Liver (tissue), 9 donors: ENCODE measurements around the gene SHC4. TPM values are rescaled to one million over a fixed set of nuclear protein-coding genes. Genes with fewer than 3 reads are reported as not detected.

Experiments
- DNase-seq: peaks from one replicate; pipeline ENCODE4 v3.0.0-alpha.2; 2017; ENCODE audit warnings: low spot score
- H3K27ac ChIP-seq, 2 donors: one replicate each; pipeline ENCODE4 v1.7.0; 2013; ENCODE audit warnings: inconsistent platforms in 2 of 2, low read length in 2 of 2, control low read depth in 1 of 2, low read depth in 1 of 2, mild to moderate bottlenecking in 1 of 2
- H3K27me3 ChIP-seq, 4 donors: one replicate each; pipeline versions ENCODE4 v1.6.1 to v1.7.0; 2013; ENCODE audit warnings: low read length in 3 of 4, inconsistent platforms in 1 of 4, mild to moderate bottlenecking in 1 of 4, moderate library complexity in 1 of 4; ENCODE audit not compliant: control insufficient read depth in 4 of 4, insufficient read depth in 4 of 4
- H3K36me3 ChIP-seq, 4 donors: one replicate each; pipeline versions ENCODE4 v1.6.1 to v1.7.0; 2013; ENCODE audit warnings: low read length in 3 of 4, mild to moderate bottlenecking in 3 of 4, low read depth in 1 of 4, moderate library complexity in 1 of 4; ENCODE audit not compliant: control insufficient read depth in 4 of 4, insufficient read depth in 3 of 4
- H3K4me1 ChIP-seq, 4 donors: one replicate each; pipeline versions ENCODE4 v1.6.1 to v1.7.0; 2013; ENCODE audit warnings: low read length in 3 of 4, mild to moderate bottlenecking in 3 of 4, moderate library complexity in 1 of 4; ENCODE audit not compliant: control insufficient read depth in 4 of 4, insufficient read depth in 4 of 4
- H3K4me3 ChIP-seq, 3 donors: one replicate each; pipeline versions ENCODE4 v1.6.1 to v1.7.0; 2013; ENCODE audit warnings: low read length in 3 of 3, control low read depth in 1 of 3, low read depth in 1 of 3, mild to moderate bottlenecking in 1 of 3
- H3K9ac ChIP-seq, 2 donors: one replicate each; pipeline ENCODE4 v1.7.0; 2013; ENCODE audit warnings: low read length in 2 of 2, mild to moderate bottlenecking in 2 of 2, moderate library complexity in 2 of 2, control low read depth in 1 of 2, low read depth in 1 of 2
- H3K9me3 ChIP-seq, 4 donors: one replicate each; pipeline versions ENCODE4 v1.6.1 to v1.7.0; 2013; ENCODE audit warnings: low read length in 3 of 4; ENCODE audit not compliant: control insufficient read depth in 4 of 4
- EGR1 ChIP-seq, 2 donors: IDR thresholded peaks; 2 replicates each; pipeline ENCODE4 v1.6.1; 2016 to 2018; ENCODE audit warnings: antibody characterized with exemption in 2 of 2, low read depth in 2 of 2
- FOXA1 ChIP-seq: IDR thresholded peaks from 2 replicates; pipeline ENCODE4 v1.6.1; 2016; ENCODE audit warnings: antibody characterized with exemption
- FOXA2 ChIP-seq: IDR thresholded peaks from 2 replicates; pipeline ENCODE4 v1.6.1; 2016; ENCODE audit warnings: antibody characterized with exemption
- GABPA ChIP-seq, 2 donors: IDR thresholded peaks in 1 of 2; conservative IDR thresholded peaks in 1 of 2; 2 replicates each; pipeline ENCODE4 v1.6.1; 2016; ENCODE audit warnings: antibody characterized with exemption in 2 of 2, mild to moderate bottlenecking in 1 of 2, moderate library complexity in 1 of 2
- HNF4A ChIP-seq, 2 donors: conservative IDR thresholded peaks; 2 replicates each; pipeline ENCODE4 v1.6.1; 2016; ENCODE audit warnings: antibody characterized with exemption in 2 of 2, mild to moderate bottlenecking in 2 of 2
- HNF4G ChIP-seq: IDR thresholded peaks from 2 replicates; pipeline ENCODE4 v1.6.1; 2016; ENCODE audit warnings: antibody characterized with exemption
- JUND ChIP-seq, 2 donors: IDR thresholded peaks; 2 replicates each; pipeline ENCODE4 v1.6.1; 2016; ENCODE audit warnings: antibody characterized with exemption in 2 of 2
- NR2F2 ChIP-seq: IDR thresholded peaks from 2 replicates; pipeline ENCODE4 v1.6.1; 2016; ENCODE audit warnings: antibody characterized with exemption
- RAD21 ChIP-seq, 2 donors: IDR thresholded peaks; 2 replicates each; pipeline ENCODE4 v1.6.1; 2016; ENCODE audit warnings: antibody characterized with exemption in 2 of 2, mild to moderate bottlenecking in 2 of 2
- RXRA ChIP-seq, 2 donors: IDR thresholded peaks; 2 replicates each; pipeline ENCODE4 v1.6.1; 2017 to 2018; ENCODE audit warnings: antibody characterized with exemption in 2 of 2, mild to moderate bottlenecking in 1 of 2
- SP1 ChIP-seq: IDR thresholded peaks from 2 replicates; pipeline ENCODE4 v1.6.1; 2018; ENCODE audit warnings: antibody characterized with exemption, mild to moderate bottlenecking
- TAF1 ChIP-seq: conservative IDR thresholded peaks from 2 replicates; pipeline ENCODE4 v1.6.1; 2016; ENCODE audit warnings: antibody characterized with exemption, mild to moderate bottlenecking
- YY1 ChIP-seq: IDR thresholded peaks from 2 replicates; pipeline ENCODE4 v1.6.1; 2016; ENCODE audit warnings: antibody characterized with exemption, mild to moderate bottlenecking
- WGBS: extraction: QIAGEN DNeasy Blood & Tissue Kit; methylation state at CpG from one replicate; pipeline ENCODE4 v1.1.7; 2013; 5-methylcytosine and 5-hydroxymethylcytosine counted together
- polyA plus RNA-seq, 2 donors: library from polyadenylated mRNA; stranded (reverse) in 1 of 2; unstranded in 1 of 2; fragments of 200-250 nt in 1 of 2; fragments of >200 nt in 1 of 2; fragmentation: Nextera tagmentation in 1 of 2; extraction: Ambion mirVana in 1 of 2; gene quantifications; one replicate each; pipeline versions ENCODE4 v1.2.1 to v1.2.3, GENCODE V29; 2013 to 2015
- total RNA-seq, 2 donors: library from RNA; depleted of rRNA; stranded (reverse); fragments of >200 nt; gene quantifications; one replicate each; pipeline ENCODE4 v1.2.3, GENCODE V29; 2014
- TF ChIP-seq, protein P1 (sequence below): fragments of 150-350 bp; IDR thresholded peaks from 2 replicates; pipeline ENCODE4 v1.5.1; 2017; ENCODE audit warnings: improper control_type of control experiment, low read depth, low read length; ENCODE audit not compliant: missing input control
- TF ChIP-seq, protein P2 (sequence below): IDR thresholded peaks from 2 replicates; pipeline ENCODE4 v1.6.1; 2016; ENCODE audit warnings: antibody characterized with exemption, mild to moderate bottlenecking
- TF ChIP-seq, protein P3 (sequence below): IDR thresholded peaks from 2 replicates; pipeline ENCODE4 v1.6.1; 2016; ENCODE audit warnings: antibody characterized with exemption
- TF ChIP-seq, protein P4 (sequence below): IDR thresholded peaks from 2 replicates; pipeline ENCODE4 v1.6.1; 2016; ENCODE audit warnings: antibody characterized with exemption
- TF ChIP-seq, protein P5 (sequence below): IDR thresholded peaks from 2 replicates; pipeline ENCODE4 v1.6.1; 2016; ENCODE audit warnings: antibody characterized with exemption
- donor health status: healthy.
- donor health status: healthy.
- donor health status: healthy.
- donor health status: healthy.
- donor health status: healthy.

Gene SHC4
- total and polyA plus RNA-seq, 4 donors, result under 0.01 to 0.19 (median 0.05) TPM

DNA sequence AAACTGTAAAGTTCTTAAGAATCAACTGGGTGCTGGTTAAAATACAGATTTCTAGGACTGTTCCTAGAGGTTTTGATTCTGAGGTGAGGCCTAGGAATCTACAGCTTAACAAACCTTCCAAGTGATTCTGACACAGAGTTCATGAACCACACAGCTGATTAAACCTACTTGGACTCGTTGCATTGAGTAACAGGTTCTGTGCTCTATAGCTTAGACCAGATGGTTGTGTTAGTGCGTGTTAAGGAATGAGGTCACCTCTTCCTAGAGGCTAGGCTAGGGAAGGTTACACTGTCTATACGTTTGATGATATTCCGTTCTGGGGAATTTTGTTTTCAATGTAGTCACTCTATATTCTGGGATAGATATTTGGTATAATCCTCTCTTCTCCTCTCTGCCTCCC lies 63.9 kb downstream of the SHC4 start:
- DNase-seq, result no peak
- TF ChIP-seq, protein P1, sequence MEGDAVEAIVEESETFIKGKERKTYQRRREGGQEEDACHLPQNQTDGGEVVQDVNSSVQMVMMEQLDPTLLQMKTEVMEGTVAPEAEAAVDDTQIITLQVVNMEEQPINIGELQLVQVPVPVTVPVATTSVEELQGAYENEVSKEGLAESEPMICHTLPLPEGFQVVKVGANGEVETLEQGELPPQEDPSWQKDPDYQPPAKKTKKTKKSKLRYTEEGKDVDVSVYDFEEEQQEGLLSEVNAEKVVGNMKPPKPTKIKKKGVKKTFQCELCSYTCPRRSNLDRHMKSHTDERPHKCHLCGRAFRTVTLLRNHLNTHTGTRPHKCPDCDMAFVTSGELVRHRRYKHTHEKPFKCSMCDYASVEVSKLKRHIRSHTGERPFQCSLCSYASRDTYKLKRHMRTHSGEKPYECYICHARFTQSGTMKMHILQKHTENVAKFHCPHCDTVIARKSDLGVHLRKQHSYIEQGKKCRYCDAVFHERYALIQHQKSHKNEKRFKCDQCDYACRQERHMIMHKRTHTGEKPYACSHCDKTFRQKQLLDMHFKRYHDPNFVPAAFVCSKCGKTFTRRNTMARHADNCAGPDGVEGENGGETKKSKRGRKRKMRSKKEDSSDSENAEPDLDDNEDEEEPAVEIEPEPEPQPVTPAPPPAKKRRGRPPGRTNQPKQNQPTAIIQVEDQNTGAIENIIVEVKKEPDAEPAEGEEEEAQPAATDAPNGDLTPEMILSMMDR, result no peak
- TF ChIP-seq EGR1 (IDR thresholded peaks at IDR 0.05; ENCODE audit: low read depth in 2 of 2), result no peak
- no peak for TF ChIP-seq YY1
- TF ChIP-seq HNF4A (conservative IDR thresholded peaks at IDR 0.05), result no peak
- no peak for TF ChIP-seq RAD21 (IDR thresholded peaks at IDR 0.05)
- TF ChIP-seq FOXA1, result no peak
- TF ChIP-seq GABPA (IDR thresholded peaks at IDR 0.05 in 1 of 2, conservative IDR thresholded peaks at IDR 0.05 in 1 of 2), result no peak
- TF ChIP-seq, protein P2, sequence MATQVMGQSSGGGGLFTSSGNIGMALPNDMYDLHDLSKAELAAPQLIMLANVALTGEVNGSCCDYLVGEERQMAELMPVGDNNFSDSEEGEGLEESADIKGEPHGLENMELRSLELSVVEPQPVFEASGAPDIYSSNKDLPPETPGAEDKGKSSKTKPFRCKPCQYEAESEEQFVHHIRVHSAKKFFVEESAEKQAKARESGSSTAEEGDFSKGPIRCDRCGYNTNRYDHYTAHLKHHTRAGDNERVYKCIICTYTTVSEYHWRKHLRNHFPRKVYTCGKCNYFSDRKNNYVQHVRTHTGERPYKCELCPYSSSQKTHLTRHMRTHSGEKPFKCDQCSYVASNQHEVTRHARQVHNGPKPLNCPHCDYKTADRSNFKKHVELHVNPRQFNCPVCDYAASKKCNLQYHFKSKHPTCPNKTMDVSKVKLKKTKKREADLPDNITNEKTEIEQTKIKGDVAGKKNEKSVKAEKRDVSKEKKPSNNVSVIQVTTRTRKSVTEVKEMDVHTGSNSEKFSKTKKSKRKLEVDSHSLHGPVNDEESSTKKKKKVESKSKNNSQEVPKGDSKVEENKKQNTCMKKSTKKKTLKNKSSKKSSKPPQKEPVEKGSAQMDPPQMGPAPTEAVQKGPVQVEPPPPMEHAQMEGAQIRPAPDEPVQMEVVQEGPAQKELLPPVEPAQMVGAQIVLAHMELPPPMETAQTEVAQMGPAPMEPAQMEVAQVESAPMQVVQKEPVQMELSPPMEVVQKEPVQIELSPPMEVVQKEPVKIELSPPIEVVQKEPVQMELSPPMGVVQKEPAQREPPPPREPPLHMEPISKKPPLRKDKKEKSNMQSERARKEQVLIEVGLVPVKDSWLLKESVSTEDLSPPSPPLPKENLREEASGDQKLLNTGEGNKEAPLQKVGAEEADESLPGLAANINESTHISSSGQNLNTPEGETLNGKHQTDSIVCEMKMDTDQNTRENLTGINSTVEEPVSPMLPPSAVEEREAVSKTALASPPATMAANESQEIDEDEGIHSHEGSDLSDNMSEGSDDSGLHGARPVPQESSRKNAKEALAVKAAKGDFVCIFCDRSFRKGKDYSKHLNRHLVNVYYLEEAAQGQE, result no peak
- TF ChIP-seq TAF1, result no peak
- TF ChIP-seq, protein P3, sequence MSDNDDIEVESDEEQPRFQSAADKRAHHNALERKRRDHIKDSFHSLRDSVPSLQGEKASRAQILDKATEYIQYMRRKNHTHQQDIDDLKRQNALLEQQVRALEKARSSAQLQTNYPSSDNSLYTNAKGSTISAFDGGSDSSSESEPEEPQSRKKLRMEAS, result no peak
- no peak for TF ChIP-seq SP1
- no peak for TF ChIP-seq RXRA (IDR thresholded peaks at IDR 0.05)
- TF ChIP-seq HNF4G, result no peak
- TF ChIP-seq JUND (IDR thresholded peaks at IDR 0.05), result no peak
- TF ChIP-seq, protein P4, sequence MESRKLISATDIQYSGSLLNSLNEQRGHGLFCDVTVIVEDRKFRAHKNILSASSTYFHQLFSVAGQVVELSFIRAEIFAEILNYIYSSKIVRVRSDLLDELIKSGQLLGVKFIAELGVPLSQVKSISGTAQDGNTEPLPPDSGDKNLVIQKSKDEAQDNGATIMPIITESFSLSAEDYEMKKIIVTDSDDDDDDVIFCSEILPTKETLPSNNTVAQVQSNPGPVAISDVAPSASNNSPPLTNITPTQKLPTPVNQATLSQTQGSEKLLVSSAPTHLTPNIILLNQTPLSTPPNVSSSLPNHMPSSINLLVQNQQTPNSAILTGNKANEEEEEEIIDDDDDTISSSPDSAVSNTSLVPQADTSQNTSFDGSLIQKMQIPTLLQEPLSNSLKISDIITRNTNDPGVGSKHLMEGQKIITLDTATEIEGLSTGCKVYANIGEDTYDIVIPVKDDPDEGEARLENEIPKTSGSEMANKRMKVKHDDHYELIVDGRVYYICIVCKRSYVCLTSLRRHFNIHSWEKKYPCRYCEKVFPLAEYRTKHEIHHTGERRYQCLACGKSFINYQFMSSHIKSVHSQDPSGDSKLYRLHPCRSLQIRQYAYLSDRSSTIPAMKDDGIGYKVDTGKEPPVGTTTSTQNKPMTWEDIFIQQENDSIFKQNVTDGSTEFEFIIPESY, result no peak
- TF ChIP-seq, protein P5, sequence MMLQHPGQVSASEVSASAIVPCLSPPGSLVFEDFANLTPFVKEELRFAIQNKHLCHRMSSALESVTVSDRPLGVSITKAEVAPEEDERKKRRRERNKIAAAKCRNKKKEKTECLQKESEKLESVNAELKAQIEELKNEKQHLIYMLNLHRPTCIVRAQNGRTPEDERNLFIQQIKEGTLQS, result no peak
- TF ChIP-seq NR2F2, result no peak
- TF ChIP-seq FOXA2, result no peak
- no peaks in the 10 kb centered on the region for H3K9me3 ChIP-seq
- H3K4me1 ChIP-seq, result no peaks in the 10 kb centered on the region
- no peaks in the 10 kb centered on the region for H3K36me3 ChIP-seq
- no peak overlapping the region for H3K4me3 ChIP-seq
- no peak overlapping the region for H3K9ac ChIP-seq
- no peaks in the 10 kb centered on the region for H3K27me3 ChIP-seq
- WGBS, result 91% methylated on average over 4 of the region's 4 CpGs
- no peak overlapping the region for H3K27ac ChIP-seq
